ENCODE data around the gene RHNO1. TPM values are rescaled to one million over a fixed set of nuclear protein-coding genes. Genes with fewer than 3 reads are reported as not detected.

RHNO1 gene
- total and polyA plus RNA-seq, 2 of the 8 experiments (the other 6 are each of a cell fraction or from before 2014, with no cell fraction given): 55.8 to 56.9 TPM

GRCh38 chr12:2919249-2919648, 42.2 kb downstream of the RHNO1 start:
- Histone ChIP-seq H3K14ac (ENCODE audit: insufficient read length) (no peak overlapping the region), H2AK5ac (ENCODE audit: low read depth, low read length) (no peak overlapping the region), H4K20me1 (replicated peaks in 1 of 2; ENCODE audit: control insufficient read depth in 1 of 2, insufficient read depth in 2 of 2, low read length in 2 of 2) (no peaks in the 10 kb centered on the region), H4K91ac (replicated peaks; ENCODE audit: insufficient read length, low read length) (no peak overlapping the region), H2BK20ac (ENCODE audit: low read length) (no peak overlapping the region), H3K4me1 (replicated peaks in 1 of 4; ENCODE audit: control insufficient read depth in 3 of 4, insufficient read depth in 4 of 4, low read length in 3 of 4) (peaks cover 0 to 7% (median 2%) of the 10 kb centered on the region in 4 experiments; a peak in 5 of 7 replicates), H4K5ac (ENCODE audit: insufficient read length, low read depth, low read length) (no peak overlapping the region), H3K56ac (replicated peaks; ENCODE audit: insufficient read length, low read depth, low read length) (no peak overlapping the region), H2BK120ac (replicated peaks; ENCODE audit: low read depth, low read length) (no peak overlapping the region), H3K9ac (replicated peaks in 1 of 4; ENCODE audit: extremely low read depth in 1 of 4, low read depth in 3 of 4, low read length in 3 of 4) (no peak overlapping the region), H2AFZ (ENCODE audit: low read length) (no peak overlapping the region), H3K23ac (ENCODE audit: insufficient read length) (no peak overlapping the region), H2BK5ac (ENCODE audit: low read depth, low read length) (no peak overlapping the region), H3K18ac (ENCODE audit: extremely low read depth, low read length) (no peak overlapping the region), H3K23me2 (ENCODE audit: low read depth, low read length) (no peaks in the 10 kb centered on the region), H3K4me2 (ENCODE audit: insufficient read depth in 1 of 2, low read depth in 2 of 2, low read length in 2 of 2) (no peak overlapping the region), H3K27me3 (replicated peaks in 1 of 4; ENCODE audit: control insufficient read depth in 3 of 4, extremely low read depth in 1 of 4, insufficient read depth in 3 of 4, low read length in 3 of 4) (no peaks in the 10 kb centered on the region), H3K36me3 (ENCODE audit: control insufficient read depth in 2 of 4, insufficient read depth in 4 of 4, low read length in 3 of 4) (peaks cover 0 to 4% (median 0%) of the 10 kb centered on the region in 4 experiments; a peak in 3 of 8 replicates), H3K79me1 (ENCODE audit: low read depth, low read length) (no peaks in the 10 kb centered on the region; the same call in 1 of the 2 replicates), H3K4me3 (ENCODE audit: extremely low read depth in 1 of 4, insufficient read depth in 2 of 4, low read depth in 3 of 4, low read length in 4 of 4) (no peak overlapping the region), H3K27ac (ENCODE audit: low read depth, low read length) (no peak overlapping the region), H3K9me3 (ENCODE audit: insufficient read depth in 2 of 2, low read depth in 1 of 2, low read length in 1 of 2) (no peaks in the 10 kb centered on the region), H4K8ac (ENCODE audit: extremely low read depth, insufficient read depth, low read length) (no peak overlapping the region), H3K79me2 (ENCODE audit: control insufficient read depth in 1 of 2, insufficient read depth in 2 of 2, low read length in 2 of 2) (no peaks in the 10 kb centered on the region), H2BK15ac (ENCODE audit: low read length) (no peak overlapping the region), H3K4ac (replicated peaks; ENCODE audit: insufficient read length, low read depth, low read length) (no peak overlapping the region), H2BK12ac (ENCODE audit: low read depth, low read length) (no peak overlapping the region)
- DNase-seq (ENCODE audit: low read depth in 1 of 2, low spot score in 2 of 2) (no peak), FAIRE-seq (no peak)
- CTCF ChIA-PET (ENCODE audit: partially characterized antibody): no interaction called here
- 94% methylated on average over 2 of the region's 2 CpGs; no CpG with 5 or more reads in 1 of the 2 experiments for WGBS, 2 experiments (ENCODE audit: extremely low coverage in 1 of 2, insufficient coverage in 1 of 2, insufficient read length in 1 of 2, insufficient replicate concordance in 2 of 2, low coverage in 1 of 2, low lambda C conversion rate in 2 of 2, missing lambda C conversion rate in 1 of 2)
- TF ChIP-seq SP2 (IDR thresholded peaks at IDR 0.05; ENCODE audit: low read length): no peak
- no peak for TF ChIP-seq TAF7 (optimal IDR thresholded peaks at IDR 0.05; ENCODE audit: borderline replicate concordance, low read depth, low read length)
- no peak for TF ChIP-seq RXRA (IDR thresholded peaks at IDR 0.05; ENCODE audit: insufficient read depth, low read depth, low read length)
- TF ChIP-seq GABPA (IDR thresholded peaks at IDR 0.05; ENCODE audit: borderline replicate concordance, insufficient read depth, low read length): no peak
- TF ChIP-seq CHD2 (IDR thresholded peaks at IDR 0.05; ENCODE audit: low read length): no peak
- POLR2A ChIA-PET (ENCODE audit: partially characterized antibody): interaction anchor here (0.7 kb wide), 2 partner anchors 60 to 120 kb away, joined by 3 to 4 read pairs; no protein-coding TSS in a partner anchor
